NCI-H345 treated with DMSO at 0.1 percent for 48 hours (cell line): ENCODE results near the gene COL25A1.

ENCODE experiments used
- DNase-seq: peaks from one replicate; lab custom pipeline; 2025; ENCODE audit not compliant: unreplicated experiment; lab: John Stamatoyannopoulos, UW

Gene COL25A1

GRCh38 chr4:109294006-109294405 is 8.5 kb downstream of the COL25A1 start:
- DNase-seq: no peak

- DNase-seq: no peak
Measured at GRCh38 chr4:109291707-109292238, 10.7 kb downstream of the COL25A1 start.

- DNase-seq: no peak
Measured at GRCh38 chr4:109290918-109291317, 11.5 kb downstream of the COL25A1 start.

- no peak for DNase-seq
Measured at GRCh38 chr4:109278594-109279031, 23.8 kb downstream of the COL25A1 start.

- DNase-seq: no peak
Measured at GRCh38 chr4:109276482-109277095, 25.9 kb downstream of the COL25A1 start.

- no peak for DNase-seq
Measured at GRCh38 chr4:109275066-109275745, 27.3 kb downstream of the COL25A1 start.

- no peak for DNase-seq
Measured at GRCh38 chr4:109266891-109267290, 35.6 kb downstream of the COL25A1 start.

GRCh38 chr4:109266236-109266635 is 36.2 kb downstream of the COL25A1 start:
- no peak for DNase-seq

- DNase-seq: no peak
Measured at GRCh38 chr4:109263721-109264120, 38.7 kb downstream of the COL25A1 start.

- no peak for DNase-seq
Measured at GRCh38 chr4:109256818-109257217, 45.6 kb downstream of the COL25A1 start.

GRCh38 chr4:109254845-109255244 is 47.6 kb downstream of the COL25A1 start:
- no peak for DNase-seq

- no peak for DNase-seq
Measured at GRCh38 chr4:109251396-109251795, 51.1 kb downstream of the COL25A1 start.

GRCh38 chr4:109248322-109248900 is 54.0 kb downstream of the COL25A1 start:
- DNase-seq: no peak

GRCh38 chr4:109243871-109244270 is 58.6 kb downstream of the COL25A1 start:
- no peak for DNase-seq

GRCh38 chr4:109238746-109239145 is 63.7 kb downstream of the COL25A1 start:
- no peak for DNase-seq

- no peak for DNase-seq
Measured at GRCh38 chr4:109235683-109236082, 66.8 kb downstream of the COL25A1 start.

GRCh38 chr4:109234596-109234995 is 67.9 kb downstream of the COL25A1 start:
- no peak for DNase-seq

- no peak for DNase-seq
Measured at GRCh38 chr4:109233570-109233969, 68.9 kb downstream of the COL25A1 start.

GRCh38 chr4:109232681-109233080 is 69.8 kb downstream of the COL25A1 start:
- no peak for DNase-seq

- DNase-seq: no peak
Measured at GRCh38 chr4:109231331-109231730, 71.1 kb downstream of the COL25A1 start.

- DNase-seq: no peak
Measured at GRCh38 chr4:109229028-109229427, 73.4 kb downstream of the COL25A1 start.

GRCh38 chr4:109218288-109218687 is 84.2 kb downstream of the COL25A1 start:
- no peak for DNase-seq
